Measurements from ENCODE around the gene CD38. TPM values are rescaled to one million over a fixed set of nuclear protein-coding genes. Genes with fewer than 3 reads are reported as not detected.

The CD38 gene
- total RNA-seq, 4 donors from 2014 or later: 7.3 to 13.9 (median 9.2) TPM

DNA sequence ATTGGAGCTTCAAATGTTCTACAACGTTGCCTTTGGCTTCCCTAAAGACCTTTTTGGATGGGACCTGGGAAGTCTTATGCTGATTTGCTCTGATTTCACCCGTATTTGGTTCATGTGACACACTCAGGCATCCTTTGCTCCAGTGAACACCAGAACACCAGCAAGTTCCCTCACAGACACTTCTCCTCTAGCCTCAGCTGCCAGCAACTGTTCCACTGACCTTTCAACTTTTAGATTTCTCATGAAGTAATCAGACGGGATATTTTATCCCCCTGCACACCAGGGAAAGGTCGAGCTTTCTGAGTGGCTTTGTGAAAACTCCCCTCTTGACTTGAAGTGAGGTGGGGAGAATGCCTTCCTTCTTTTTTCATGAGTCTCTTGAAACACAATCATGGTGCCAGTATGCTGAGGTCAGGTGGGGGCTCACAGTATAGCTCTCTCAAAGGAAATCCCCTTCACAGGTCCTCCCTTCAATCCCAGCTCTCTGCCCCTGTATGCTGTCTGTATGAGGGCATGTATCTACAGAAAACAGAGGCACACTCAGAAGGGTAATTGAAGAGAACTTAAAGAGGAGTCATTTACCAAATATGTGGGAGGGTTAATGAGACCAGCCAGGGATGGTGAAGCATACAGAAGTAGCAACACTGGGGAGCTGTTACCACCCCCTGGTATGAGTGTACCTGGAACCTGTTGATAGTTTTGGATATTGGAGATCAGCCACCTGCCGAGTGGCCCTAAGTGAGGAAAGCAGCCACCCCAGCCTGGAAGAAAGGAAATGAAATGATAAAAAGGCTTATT lies 97.7 kb downstream of the CD38 start:
- DNase-seq (ENCODE audit: low spot score) (no peak), ATAC-seq (ENCODE audit: low FRiP score) (no peak)
- TF ChIP-seq, protein P1, sequence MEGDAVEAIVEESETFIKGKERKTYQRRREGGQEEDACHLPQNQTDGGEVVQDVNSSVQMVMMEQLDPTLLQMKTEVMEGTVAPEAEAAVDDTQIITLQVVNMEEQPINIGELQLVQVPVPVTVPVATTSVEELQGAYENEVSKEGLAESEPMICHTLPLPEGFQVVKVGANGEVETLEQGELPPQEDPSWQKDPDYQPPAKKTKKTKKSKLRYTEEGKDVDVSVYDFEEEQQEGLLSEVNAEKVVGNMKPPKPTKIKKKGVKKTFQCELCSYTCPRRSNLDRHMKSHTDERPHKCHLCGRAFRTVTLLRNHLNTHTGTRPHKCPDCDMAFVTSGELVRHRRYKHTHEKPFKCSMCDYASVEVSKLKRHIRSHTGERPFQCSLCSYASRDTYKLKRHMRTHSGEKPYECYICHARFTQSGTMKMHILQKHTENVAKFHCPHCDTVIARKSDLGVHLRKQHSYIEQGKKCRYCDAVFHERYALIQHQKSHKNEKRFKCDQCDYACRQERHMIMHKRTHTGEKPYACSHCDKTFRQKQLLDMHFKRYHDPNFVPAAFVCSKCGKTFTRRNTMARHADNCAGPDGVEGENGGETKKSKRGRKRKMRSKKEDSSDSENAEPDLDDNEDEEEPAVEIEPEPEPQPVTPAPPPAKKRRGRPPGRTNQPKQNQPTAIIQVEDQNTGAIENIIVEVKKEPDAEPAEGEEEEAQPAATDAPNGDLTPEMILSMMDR (IDR thresholded peaks at IDR 0.05): no peak

DNA sequence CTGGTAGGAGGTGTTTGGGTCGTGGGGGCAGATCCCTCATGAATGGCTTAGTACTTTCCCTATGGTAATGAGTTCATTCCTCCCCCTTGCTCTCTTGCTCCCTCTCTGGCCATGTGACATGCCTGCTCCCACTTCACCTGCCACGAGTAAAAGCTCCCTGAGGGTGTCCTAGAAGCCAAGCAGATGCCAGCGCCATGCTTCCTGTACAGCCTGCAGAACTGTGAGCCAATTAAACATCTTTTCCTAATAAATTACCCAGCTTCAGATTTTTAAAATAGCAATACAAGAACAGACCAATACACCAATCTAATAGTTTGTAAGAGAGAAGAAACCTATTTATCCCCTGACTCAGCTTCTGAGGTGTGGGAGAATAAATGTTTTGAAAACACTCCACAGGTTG lies 99.9 kb downstream of the CD38 start:
- DNase-seq (ENCODE audit: low spot score) (no peak), ATAC-seq (ENCODE audit: low FRiP score) (no peak)
- TF ChIP-seq, protein P1 (IDR thresholded peaks at IDR 0.05): no peak

DNA sequence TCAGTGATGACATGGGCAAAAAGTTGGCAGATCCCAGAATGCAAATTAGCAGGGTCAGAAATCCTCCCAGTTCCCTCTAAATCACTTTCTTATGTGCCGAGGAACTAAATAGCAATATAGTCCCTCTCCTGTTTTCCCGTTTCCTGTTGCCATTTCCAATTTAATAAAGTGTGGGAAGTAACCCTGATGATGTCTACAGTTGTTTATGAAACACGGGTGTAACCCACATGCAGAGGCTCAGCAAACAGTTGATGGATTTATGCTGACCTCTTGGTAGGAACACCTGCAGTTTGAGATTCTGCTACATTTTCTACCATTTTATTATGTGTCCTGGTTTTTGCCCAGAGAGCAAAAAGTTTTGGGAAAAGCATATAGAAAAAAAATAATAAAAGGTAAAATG lies 103.7 kb downstream of the CD38 start:
- TF ChIP-seq, protein P1 (IDR thresholded peaks at IDR 0.05): no peak
- DNase-seq (ENCODE audit: low spot score) (no peak), ATAC-seq (ENCODE audit: low FRiP score) (no peak)

DNA sequence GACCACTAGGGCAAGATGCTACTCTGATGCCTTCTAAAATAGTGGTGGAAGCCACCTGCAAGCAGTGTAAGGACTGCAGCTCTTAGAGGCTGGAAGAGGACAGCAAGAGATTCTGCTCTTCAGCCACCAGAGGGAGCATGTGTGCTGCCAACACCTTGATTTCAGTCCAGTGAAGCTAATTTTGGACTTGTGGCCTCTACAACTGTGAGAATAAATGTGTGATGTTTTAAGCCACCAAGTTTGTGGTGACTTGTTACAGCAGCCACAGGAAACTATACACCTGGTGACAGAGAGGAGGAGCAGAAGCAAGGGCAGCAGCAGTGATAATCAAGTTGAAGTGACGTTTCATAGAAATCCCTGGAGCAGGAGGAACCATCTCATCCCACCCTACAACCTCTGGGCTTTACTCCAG lies 104.6 kb downstream of the CD38 start:
- TF ChIP-seq, protein P1 (IDR thresholded peaks at IDR 0.05): peak in 1 of 3 donors; percentile 71
- DNase-seq (ENCODE audit: low spot score) (no peak), ATAC-seq (ENCODE audit: low FRiP score) (peak; percentile 62)

DNA sequence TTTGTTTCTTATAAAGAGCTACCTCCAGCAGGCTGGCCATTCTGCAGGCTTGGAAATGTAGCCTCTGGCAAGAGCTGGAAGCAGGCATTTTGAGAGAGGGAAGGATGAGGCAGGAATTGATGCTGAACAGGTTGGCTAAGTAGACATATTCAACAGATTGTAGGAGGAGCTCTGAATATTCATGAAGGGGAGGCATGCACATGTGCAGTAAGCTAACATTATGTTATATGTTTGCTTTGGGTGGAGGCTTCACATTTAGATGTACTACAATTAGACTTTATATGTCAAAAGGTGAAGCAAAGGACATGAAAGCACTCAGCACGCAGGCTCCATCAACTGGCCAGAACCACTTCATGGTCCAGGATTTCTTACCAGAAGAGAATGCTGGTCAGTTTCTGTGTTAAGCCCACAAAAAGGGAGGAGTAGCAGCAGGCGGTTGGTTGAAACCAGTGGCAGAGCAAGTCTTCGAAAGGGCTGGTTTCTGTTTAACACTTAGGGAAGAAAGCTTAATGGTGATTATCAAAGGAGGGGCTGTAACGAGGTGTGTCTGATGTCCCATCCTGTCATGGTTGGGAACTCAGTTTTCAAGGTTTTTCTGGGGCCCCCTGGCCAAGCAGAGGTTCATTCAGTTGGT lies 105.6 kb downstream of the CD38 start:
- DNase-seq (ENCODE audit: low spot score) (no peak), ATAC-seq (ENCODE audit: low FRiP score) (no peak)
- TF ChIP-seq, protein P1 (IDR thresholded peaks at IDR 0.05): no peak

DNA sequence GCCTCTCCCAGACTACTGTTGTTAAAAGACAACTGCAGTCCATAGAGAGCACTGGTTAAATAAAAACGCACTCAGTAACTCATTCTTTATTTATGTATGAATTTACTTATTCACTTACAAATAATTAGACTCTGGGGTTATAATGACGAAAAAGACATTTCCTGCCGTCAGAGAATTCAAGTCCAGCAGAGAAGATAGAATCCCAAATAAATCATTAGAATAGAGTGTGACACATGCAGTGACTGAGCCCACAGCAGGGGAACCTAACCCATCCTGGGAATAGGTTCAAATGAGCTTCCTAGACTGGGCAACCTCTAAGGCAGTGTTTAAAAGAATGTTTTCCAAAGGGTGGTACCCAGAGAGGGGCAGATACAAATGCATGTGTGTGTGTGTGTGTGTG lies 106.5 kb downstream of the CD38 start:
- DNase-seq (ENCODE audit: low spot score): no peak
- TF ChIP-seq, protein P1 (IDR thresholded peaks at IDR 0.05): no peak
- ATAC-seq (ENCODE audit: low FRiP score): no peak

DNA sequence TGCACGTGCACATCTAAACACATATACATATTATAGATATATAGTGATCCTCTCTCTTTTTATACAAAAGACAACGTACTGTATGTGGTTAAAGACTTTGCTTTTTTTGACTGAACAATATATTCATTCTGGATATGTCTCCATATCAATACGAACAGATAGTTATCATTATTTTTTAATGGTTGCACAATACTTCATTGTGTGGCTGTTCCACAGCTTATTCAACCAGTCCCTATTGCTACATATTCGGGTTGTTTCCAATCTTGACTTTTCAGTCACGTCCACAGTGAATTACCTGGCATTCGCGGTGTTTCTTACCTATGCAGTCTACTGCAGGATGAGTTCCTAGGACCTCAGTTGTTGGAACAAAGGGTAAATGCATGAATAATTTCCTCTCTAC lies 107.3 kb downstream of the CD38 start:
- ATAC-seq (ENCODE audit: low FRiP score) (no peak), DNase-seq (ENCODE audit: low spot score) (no peak)

More for the DNA sequence above, 107.3 kb downstream of the CD38 start:
- TF ChIP-seq, protein P1 (IDR thresholded peaks at IDR 0.05): no peak
